GM18507 (cell line): ENCODE results near the gene EBF4.

Source experiments
- DNase-seq: peaks from one replicate; pipeline ENCODE4 v3.0.0; 2011; ENCODE audit warnings: low read depth; ENCODE audit not compliant: insufficient read length; ENCODE audit errors: extremely low spot score
- FAIRE-seq: peaks from 2 replicates; lab custom pipeline; 2011; peaks lifted over from hg19 to GRCh38; lab: Jason Lieb, UNC

EBF4 gene, protein sequence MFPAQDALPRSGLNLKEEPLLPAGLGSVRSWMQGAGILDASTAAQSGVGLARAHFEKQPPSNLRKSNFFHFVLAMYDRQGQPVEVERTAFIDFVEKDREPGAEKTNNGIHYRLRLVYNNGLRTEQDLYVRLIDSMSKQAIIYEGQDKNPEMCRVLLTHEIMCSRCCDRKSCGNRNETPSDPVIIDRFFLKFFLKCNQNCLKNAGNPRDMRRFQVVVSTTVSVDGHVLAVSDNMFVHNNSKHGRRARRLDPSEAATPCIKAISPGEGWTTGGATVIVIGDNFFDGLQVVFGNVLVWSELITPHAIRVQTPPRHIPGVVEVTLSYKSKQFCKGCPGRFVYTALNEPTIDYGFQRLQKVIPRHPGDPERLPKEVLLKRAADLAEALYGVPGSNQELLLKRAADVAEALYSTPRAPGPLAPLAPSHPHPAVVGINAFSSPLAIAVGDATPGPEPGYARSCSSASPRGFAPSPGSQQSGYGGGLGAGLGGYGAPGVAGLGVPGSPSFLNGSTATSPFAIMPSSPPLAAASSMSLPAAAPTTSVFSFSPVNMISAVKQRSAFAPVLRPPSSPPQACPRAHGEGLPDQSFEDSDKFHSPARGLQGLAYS

GRCh38 chr20:2692036-2692885, at the start of gene EBF4:
Gene EBF4, plus strand, starts transcription at chr20:2692780. Its CDS starts 866 bp downstream, at chr20:2693646.
- DNase-seq (no peak), FAIRE-seq (no peak)

DNA sequence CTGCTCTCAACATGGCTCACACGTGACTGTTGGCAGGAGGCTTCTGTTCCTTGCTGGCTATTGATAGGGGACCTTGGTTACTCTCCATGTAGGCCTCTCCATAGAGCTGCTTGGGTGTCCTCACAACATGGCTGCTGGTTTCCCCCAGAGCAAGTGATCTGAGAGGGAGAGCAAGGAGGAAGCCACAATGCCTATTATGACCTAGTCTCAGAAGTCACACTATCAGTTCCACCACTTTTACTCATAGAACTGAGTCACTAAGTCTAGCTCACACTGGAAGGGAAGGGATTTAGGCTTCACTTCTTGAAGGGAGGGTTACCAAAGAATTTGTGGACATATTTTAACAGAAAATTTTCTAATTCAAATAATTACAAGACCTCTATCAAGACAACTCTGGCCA, 48.9 kb upstream of the EBF4 start:
- DNase-seq, result no peak
- no peak for FAIRE-seq

DNA sequence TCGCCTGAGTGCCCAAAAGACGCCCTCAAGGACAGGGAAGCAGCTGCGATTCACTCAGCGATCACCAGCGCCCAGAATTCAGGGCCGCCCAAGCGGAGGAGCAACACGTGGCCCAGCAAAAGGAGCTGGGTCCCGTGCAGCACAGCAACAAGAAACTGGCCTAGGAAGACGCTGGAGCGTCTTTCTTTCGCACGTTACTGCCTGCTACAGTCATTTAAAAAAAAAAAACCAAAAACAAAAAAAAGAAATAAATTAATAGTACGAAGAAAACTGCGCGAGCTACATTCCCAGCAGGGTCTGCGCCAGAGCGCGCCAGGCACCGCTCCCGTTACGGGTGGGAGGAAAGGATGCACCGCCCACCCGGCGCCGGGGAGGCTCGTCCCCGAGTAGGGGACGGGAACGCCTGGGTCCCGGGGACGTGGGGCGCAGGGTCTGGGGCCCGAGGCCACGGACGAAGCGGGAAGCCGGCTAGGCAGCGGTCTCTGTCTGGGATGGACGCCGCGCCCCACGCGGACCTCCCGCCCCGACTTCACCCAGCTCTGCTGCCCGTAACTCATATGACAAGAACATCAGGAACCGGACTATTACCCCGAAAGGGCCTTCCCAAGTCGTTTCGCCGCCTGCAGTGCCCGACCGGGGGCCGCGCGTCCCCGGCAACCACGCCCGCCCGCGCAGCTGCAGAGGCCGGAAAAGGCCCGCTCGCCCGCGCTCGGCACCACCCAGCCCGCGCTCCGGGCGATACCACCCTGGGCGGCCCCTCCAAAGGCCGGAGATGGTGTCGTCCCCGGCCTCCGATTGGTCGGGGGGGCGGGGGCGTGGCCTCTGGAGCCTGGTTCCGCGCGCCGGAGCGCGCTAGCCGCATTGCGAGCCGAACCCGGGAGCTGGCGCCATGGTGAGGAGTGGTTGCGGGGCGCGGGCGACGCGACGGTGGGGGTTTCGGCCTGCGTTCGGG, 40.5 kb upstream of the EBF4 start, which contains the start of gene NOP56:
Gene NOP56 (plus strand): TSS at position 861 of the 952 bp plus-strand sequence. CDS start 29 bp downstream, at position 890.
- DNase-seq (peak; percentile 81), FAIRE-seq (peak; percentile 92)

- DNase-seq (no peak), FAIRE-seq (peak; percentile 41)
Observed at GRCh38 chr20:2652724-2653555, 39.6 kb upstream of the EBF4 start.

DNA sequence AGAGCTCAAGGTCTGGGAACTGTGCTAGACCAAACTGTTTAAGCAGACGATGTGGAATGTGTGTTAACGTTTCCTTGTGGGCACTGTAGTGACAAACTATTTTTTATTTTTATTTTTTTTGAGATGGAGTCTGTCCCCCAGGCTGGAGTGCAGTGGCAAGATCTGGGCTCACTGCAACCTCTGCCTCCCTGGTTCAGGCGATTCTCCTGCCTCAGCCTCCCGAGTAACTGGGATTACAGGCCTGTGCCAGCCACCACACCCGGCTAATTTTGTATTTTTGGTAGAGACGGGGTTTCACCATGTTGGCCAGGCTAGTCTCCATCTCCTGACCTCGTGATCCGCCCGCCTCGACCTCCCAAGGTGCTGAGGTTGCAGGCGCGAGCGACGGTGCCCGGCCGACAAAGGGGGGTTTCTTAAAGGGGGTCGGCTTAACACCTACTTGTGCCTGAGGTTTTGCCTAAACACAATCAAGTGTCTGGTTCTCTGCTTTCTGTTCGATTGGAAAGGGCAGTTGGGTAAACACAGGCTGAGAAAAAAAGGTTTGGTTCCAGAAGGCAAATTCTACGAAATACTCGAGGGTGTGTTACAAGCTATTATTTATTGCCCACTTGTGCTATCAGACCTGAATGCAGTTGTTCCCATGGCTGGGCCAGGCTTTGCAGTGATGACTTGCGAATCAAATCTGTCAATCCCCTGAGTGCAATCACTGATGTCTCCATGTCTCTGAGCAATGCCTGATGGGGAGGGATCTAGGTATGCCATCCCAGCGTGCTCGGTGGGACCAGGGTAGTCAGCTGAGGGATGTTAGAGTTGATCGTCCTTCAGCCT, 38.8 kb upstream of the EBF4 start:
- no peak for FAIRE-seq
- DNase-seq, result no peak

- FAIRE-seq, result no peak
- DNase-seq, result no peak
Observed at GRCh38 chr20:2654384-2654822, 38.2 kb upstream of the EBF4 start.

- FAIRE-seq (no peak), DNase-seq (no peak)
Observed at GRCh38 chr20:2654831-2655230, 37.7 kb upstream of the EBF4 start.

DNA sequence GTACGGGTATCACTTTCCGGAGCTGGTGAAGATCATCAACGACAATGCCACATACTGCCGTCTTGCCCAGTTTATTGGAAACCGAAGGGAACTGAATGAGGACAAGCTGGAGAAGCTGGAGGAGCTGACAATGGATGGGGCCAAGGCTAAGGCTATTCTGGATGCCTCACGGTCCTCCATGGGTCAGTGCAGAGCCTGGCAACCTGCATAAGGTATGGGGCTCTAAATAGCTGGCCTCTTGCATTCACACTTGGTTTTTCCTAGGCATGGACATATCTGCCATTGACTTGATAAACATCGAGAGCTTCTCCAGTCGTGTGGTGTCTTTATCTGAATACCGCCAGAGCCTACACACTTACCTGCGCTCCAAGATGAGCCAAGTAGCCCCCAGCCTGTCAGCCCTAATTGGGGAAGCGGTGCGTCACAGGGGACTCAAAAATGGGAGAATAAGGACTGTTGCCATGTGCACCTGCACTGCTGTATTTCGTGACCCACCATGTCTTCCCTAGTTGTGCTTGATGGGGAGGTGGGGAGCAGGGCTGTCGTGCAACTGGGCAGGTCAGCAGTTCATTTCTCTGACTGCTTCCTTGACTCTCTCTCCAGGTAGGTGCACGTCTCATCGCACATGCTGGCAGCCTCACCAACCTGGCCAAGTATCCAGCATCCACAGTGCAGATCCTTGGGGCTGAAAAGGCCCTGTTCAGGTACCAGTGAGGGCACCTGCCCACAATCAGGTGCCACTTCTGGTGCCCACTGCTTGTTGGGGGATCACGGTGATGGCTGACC, 37.1 kb upstream of the EBF4 start:
- FAIRE-seq, result no peak
- DNase-seq, result no peak

DNA sequence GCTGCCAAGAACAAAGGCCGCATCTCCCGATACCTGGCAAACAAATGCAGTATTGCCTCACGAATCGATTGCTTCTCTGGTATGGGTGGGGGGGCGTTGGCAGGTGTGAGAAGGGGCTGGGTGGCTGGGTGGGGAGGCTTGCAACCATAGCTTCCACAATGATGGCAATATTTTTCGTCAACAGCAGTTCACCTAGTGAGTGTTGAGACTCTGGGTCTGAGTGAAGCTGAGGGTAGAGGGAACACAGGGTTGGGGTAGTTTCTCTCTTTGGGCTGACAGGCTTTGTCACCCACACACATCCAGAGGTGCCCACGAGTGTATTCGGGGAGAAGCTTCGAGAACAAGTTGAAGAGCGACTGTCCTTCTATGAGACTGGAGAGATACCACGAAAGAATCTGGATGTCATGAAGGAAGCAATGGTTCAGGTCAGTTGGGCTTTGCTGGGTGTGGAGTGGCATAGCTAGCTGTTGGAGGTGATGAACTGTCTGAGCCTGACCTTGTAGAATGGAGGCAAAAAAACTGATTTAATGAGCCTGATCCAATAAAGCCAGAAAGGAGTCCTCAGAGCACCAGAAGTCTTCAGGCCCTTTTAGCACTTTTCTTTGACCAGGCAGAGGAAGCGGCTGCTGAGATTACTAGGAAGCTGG, 36.0 kb upstream of the EBF4 start:
- DNase-seq (no peak), FAIRE-seq (no peak)

GRCh38 chr20:2657241-2657640, 35.3 kb upstream of the EBF4 start:
- FAIRE-seq, result no peak
- no peak for DNase-seq

- FAIRE-seq (no peak), DNase-seq (no peak)
Observed at GRCh38 chr20:2657674-2658073, 34.9 kb upstream of the EBF4 start.

- DNase-seq (no peak), FAIRE-seq (no peak)
Observed at GRCh38 chr20:2658414-2659354, 33.9 kb upstream of the EBF4 start.

DNA sequence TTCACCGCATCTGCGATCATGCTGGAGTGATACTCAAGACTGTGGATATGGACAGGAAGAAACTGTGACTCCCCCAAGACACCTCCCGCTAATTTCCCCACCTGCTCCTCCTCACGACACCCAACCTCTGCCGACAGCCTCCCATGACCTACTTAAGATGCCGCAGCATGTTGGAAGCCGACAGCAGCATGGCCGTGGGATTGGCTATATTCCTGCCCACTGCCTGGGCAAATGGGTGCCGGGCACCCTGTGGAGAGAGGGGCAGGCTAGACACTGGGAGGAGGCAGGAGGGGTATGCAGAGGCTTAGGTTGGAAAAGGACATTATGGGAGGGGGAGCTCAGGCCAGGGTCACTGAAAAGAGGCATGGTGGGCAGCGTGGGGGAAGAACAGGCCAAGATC, 33.0 kb upstream of the EBF4 start:
- DNase-seq (no peak), FAIRE-seq (no peak)

- DNase-seq (no peak), FAIRE-seq (no peak)
Observed at GRCh38 chr20:2663364-2663886, 29.2 kb upstream of the EBF4 start.
